GM21825 (cell line): ENCODE results near the gene CCL5.

ENCODE experiments used
- ATAC-seq: cut with Tn5 transposase; IDR thresholded peaks from one replicate; pipeline ENCODE4 v1.9.1; 2021; ENCODE audit warnings: mild to moderate bottlenecking, moderate library complexity; ENCODE audit not compliant: unreplicated experiment

Gene CCL5

DNA sequence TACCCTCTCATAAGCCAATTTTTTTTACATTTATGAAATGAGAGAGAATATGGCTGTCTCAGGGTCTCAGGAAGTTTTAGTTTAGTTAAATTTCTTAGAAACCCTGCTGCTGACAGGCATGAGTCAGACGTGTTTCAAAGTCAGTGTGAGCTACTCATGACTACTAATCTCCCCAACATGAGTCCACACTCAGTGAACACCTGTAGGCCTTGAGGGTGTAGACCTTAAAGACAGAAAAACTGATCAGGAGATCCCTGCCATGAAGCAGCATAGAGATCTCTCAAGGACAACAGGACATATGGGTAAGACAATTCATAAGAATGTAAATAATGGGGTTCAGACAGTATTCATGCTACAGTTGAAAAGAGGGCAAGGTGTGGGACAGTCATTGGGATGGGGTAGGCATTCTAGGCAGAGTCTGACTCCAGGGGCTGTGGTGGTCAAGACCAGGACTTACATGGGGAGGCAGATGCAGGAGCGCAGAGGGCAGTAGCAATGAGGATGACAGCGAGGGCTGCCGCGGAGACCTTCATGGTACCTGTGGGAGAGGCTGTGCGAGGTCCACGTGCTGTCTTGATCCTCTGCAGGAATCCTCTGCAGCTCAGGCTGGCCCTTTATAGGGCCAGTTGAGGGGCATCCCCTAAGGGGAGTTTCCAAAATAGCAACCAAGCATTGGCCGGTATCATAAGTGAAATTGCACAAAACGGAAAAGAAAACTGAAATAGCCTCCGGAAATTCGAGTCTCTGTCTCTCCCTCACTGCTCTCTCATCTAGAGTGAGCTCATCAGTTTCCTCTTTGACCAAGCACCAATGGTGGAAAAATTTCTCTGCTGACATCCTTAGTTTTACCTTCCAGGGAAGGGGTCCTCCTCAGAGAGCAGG, at the start of gene CCL5:
Gene CCL5 (minus strand): TSS at position 588 of the 882 bp plus-strand sequence.
- ATAC-seq: peak; percentile 85

DNA sequence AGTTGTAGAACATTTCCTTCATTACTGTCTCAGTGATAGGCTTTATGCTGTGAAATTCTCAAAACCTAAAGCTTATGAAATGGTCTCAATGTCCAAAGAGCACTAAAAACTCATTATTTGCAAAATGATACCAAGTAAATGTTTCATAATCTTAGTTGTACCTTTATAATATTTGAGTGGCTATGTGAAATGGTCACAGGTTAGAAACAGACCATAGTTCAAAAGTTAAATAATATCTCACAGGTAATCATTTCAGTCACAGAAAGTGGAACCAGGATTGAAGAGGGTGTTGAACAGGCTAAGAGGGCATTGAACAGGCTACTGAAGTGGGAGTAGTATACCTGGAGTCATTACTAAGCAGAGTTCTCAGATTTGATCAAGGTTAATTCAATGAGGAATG, 47.6 kb upstream of the CCL5 start:
- ATAC-seq: no peak

DNA sequence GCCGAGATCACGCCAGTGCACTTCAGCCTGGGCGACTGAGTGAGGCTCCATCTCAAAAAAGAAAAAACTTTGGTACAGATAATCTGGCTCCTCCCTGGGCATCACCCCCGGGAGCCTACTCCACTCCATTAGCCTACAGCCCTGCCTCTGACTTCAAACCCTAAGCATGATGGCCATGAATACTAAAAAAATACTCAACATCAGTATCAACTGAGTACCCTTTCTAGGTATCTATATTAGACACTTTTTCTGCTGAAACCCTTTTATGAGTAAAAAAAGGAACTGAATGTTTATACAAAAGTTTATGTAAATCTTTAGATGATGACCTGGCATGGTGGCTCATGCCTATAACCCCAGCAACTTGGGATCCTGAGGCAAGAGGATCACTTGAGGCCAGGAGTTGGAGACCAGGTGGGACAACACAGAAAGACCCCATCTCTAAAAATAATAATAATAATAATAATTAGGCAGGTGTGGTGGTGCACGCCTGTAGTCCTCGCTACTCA, 43.5 kb upstream of the CCL5 start:
- ATAC-seq: no peak

DNA sequence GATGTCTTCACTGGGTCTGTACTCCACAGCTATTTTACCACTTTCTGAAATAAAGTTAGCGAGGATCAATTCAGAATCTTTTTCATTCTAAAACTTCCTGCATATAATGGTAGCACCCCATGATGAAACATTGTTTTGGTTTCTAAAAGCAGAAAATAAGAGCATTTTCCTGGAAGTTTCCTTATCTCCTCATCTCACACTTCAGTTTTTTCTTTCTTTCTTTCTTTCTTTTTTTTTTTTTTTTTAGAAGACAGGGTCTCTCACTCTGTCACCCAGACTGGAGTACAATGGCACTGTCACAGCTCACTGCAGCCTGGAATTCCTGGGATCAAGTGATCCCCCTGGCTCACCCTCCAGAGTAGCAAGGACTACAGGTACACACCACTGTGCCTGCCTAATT, 40.1 kb upstream of the CCL5 start:
- ATAC-seq: no peak

DNA sequence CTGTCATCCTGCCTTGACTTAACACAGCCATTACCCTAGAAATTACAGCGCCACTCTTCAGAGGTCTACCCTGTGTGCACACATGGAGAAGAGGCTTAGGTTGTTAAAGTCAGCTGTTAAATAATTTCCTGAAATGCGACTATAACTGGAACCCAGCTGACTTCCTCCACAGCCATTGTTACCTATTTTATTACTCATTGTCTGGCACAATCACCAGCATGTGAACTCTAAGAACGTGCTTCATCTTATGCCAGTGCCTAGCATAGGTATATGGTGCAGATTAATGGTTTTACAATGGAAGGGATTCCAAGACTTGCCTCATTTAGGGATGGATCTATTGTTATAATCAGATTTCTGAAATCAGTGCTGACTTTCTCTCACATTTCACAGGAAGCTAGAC, 38.5 kb upstream of the CCL5 start:
- no peak for ATAC-seq

DNA sequence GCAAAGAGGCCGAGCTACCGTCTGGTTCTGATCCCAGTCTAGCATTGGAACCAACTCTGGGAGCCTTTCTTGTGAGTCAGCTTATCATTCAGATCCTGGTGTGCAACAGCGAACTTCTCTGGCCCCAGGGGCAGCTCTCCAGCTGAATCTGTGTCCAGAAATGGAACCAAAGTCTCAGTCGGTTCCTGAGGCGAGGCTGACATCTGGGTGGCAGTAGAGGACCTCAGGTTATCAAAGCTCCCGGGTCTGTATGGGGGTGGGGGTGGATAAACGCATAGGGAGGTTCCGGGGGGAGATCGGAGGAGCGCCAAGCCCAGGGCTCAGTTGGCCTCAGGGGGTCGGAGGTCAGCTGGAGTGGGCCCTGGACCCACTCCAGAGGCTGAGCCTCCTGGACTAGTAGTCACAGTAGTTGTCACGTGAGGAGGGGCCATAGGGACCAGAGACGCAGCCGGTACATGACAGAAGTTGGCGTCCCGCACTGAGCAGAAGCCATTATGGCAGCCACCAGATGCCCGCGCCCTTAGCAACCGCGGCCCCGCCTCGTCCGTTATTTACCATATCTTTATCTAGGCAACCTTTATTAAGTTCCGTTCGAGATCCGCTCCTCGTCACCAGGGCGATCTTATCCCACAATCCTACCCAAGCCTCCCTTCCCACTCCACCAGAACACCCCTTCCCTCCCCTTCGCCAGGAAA, 37.5 kb upstream of the CCL5 start:
- ATAC-seq: no peak

DNA sequence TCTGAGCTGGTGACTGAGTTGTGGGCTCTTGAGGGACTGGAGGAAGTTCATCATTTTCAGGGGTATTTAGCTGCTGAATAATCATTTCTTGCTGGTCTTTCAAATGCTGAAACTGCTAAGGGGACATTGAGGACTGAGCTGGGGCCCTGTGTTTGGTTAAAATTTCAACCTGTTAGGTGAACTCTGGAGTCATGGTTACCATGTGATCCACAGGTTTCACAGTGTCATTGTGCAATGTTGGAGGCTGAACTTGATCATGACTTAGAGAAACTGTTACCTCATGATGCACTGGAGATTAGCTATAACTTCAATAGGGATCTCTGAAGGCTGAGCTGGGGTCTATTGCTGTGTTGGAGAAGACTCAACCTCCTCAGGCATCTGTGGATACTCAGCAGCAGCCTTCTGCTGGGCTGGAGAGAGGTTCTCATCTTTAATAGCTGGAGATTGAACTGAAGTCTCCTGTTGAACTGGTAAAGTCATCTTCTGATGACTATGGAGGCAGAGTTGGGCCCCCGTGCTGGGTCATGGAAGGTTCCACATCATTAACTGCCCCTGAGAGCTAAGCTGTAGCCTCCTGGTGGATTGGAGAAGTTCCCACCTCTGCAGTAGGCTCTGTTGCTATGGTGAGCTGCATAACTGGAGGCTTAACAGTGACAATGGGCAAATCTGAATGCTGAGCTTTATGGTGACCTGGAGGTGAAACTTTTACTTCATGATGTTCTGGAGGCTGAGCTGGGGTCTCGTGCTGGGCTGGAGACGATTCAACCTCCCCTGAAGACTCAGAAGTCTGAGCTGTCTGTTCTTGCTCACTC, 35.2 kb upstream of the CCL5 start:
- ATAC-seq: no peak

DNA sequence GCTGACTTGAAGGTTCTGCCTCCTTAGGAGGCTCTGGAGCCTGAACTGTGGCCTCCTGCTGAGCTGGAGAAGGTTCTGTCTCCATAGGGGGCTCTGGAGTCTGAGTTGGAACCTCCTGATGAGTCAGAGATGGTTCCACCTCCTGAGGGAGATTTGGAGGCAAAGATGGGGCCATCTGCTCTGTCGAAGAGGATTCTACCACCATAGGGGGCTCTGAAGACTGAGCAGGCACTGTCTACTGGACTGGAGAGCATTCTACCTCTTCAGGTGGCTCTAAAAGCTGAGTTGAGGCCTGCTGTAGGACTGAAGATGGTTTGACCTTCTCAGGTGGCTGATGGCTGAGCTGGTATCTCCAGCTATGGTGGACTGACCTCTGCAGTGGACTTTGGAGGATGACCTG, 34.2 kb upstream of the CCL5 start:
- ATAC-seq: no peak

DNA sequence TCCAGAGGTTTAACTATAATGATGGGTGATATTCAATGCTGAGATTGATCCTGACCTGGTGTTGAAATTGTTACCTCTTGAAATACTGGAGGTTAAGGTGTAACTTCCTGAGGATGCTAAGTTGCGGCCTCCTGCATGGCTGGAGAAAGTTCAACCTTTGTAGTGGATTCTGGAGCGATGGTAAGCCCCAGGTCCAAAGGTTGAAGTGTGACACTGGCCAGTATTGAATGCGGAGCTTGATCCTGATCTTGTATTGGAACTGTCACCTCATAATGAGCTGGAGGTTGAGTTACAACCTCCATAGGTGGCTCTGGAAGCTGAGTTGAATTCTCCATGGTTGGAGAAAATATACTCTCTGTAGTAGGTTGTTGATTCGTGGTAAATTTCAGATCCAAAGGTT, 33.4 kb upstream of the CCL5 start:
- no peak for ATAC-seq

DNA sequence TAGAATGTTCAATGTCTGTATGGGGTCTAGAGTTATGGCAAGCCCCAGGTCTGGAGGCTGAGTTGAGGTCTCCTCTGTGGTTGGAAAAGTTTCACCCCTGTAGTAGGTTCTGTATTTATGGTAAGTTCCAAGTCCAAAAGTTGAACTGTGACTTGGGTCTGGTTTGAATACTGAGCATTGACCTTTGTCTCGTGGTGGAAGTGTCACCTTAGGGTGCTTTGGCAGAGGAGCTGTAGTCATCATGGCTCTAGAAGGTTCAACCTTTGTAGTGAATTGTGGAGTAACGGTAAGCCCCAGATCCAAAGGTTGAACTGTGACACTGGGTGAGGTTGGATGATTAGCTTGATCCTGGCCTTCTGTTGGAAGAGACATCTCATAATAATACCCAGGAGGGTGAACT, 32.8 kb upstream of the CCL5 start:
- ATAC-seq: no peak

DNA sequence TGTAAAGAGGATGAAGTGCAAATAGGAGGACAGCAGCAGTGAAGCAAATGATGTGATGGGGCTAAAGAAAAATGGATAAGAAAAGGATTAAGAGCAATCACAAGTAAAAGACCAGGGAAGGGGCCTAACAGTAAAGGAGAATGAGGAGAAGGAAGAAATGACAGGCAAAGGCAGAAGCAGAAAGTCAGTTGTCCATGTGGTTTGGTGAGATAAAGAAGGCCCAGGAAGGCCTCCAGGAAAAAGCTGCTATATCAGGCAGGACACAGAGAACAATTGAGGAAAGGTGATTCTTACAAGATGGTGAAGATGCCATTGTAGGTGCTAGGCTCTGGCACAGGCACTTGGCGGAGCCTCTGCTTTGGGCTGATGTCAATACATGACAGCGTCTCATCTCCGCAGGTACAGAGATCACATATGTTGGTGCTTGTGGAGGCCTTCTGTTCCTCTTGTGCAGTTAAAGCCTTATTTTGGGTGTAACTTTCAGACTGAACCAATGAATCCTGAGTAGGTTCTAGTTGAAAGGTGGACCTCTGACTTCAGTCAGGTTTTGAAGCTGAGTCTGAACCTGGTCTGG, 32.3 kb upstream of the CCL5 start:
- no peak for ATAC-seq

DNA sequence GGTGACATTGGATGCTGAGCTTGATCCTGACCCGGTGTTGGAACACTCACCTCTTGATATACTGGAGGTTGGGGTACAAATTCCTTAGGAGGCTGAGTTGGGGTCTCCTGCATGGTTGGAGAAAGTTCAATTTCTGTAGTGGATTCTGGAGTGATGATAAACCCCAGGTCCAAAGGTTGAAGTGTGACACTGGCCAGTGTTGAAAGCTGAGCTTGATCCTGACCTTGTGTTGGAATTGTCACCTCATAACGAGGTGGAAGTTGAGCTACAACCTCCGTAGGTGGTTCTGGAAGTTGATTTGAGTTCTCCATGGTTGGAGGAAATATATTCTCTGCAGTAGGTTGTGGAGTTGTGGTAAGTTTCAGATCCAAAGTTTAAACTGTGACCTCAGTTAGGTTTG, 29.2 kb upstream of the CCL5 start:
- ATAC-seq: no peak

DNA sequence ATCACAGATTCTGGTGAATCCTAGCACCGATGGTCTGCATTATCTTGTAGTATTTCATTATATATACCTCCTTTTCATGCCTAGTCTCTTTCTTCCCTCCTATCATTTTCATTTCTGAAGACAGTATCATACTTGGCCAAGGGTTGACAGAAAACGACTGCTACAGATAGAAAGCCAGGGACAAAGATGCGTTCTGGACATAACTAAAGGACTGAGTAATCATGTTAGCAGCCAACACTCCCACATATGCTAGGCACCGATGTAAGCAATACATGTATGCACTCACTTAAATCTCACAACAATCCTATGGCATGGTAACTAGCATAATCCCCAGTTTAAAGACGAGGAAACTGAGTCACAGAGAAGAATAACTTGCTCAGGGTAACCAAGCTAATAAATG, 27.5 kb upstream of the CCL5 start:
- no peak for ATAC-seq

DNA sequence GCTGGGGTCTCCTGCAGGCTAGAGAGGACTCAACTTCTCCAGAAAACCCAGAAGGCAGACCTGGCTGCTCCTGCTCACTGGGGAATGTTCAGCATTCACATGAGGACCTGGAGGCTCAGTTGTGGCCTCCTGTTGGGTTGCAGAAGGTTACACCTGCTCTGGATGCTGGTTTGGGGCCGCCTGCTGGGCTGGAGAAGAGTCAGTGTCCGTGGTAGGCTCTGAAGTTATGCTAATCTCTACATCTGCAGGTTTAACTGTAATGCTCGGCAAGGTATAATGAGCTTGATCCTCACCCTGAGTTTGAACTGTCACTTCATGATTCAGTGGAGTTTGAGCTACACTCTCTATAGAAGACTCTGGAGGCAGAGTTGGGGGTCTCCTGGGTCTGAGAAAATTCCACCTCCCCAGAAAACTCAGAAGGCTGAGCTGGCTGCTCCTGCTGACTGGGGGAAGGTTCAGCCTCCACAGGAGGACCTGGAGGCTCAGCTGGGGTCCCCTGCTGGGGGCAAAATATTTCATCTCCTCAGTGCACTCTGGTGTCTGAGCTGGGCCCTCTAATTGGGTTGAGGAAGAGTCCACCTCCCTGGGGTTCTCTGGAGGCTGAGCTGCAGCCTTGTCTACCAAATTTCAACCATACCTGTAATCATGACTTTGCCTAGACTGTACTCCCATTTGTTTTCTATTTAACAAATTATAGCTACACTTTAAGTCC, 26.9 kb upstream of the CCL5 start:
- ATAC-seq: no peak

DNA sequence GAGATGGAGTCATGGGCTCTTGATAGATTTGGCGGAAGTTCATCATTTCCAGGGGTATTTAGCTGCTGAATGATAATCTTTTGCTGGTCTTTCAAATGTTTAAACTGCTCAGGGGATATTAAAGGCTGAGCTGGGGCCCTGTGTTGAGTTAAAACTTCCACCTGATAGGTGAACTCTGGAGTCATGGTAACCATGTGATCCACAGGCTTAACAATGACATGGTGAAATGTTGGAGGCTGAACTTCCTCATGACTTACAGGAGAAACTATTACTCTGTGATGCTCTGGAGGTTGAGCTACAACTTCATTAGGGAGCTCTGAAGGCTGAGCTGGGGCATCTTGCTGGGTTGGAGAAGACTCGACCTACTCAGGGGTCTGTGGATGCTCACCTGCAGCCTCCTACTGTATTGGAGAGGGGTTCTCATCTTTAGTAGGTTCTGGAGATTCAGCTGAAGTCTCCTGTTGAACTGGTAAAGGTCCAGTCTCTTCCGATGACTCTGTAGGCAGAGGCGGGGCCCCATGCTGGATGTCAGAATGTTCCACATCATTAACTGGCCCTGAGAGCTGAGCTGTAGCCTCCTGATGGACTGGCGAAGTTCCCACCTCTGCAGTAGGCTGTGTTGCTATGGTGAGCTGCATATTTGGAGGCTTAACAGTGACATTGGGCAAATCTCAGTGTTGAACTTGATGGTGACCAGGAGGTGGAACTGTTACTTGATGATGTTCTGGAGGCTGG, 26.2 kb upstream of the CCL5 start:
- ATAC-seq: no peak

DNA sequence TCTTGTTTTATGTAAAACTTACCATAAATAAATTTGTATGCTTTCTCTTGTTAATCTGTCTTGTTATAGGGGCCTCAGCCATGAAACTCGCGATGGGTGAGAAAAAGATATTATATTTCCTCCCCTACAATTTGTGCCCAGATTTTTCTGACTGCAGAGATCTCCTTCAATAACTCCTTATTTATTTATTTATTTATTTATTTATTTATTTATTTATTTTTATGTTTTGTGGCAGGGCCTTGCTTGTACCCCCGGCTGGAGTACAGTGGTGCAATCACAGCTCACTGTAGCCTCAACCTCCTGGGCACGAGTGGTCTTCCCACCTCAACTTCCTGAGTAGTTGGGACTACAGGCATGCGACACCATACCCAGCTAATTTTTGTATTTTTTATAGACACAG, 23.3 kb upstream of the CCL5 start:
- ATAC-seq: no peak

DNA sequence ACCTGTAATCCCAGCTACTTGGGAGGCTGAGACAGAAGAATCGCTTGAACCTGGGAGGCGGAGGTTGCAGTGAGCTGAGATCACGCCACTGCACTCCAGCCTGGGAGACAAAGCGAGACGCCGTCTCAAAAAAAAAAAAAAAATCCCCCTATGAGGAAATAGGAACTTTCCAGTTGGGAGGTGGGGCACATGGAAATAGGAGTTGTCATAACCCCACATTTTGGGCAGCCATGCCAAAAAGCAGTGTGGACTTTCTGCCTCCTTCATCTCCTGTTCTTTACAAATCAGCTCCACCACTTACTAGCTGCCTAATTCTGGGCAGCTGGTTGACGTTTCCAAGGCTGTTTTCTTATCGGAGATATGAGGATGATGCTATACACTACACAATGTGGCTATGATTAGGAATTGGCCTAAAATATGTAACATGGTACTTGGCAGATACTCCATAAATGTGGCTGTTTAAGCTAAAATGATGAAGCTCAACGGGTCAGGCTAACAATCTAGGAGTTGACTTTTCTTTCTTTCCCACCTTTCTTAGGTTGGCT, 21.5 kb upstream of the CCL5 start:
- ATAC-seq: no peak

DNA sequence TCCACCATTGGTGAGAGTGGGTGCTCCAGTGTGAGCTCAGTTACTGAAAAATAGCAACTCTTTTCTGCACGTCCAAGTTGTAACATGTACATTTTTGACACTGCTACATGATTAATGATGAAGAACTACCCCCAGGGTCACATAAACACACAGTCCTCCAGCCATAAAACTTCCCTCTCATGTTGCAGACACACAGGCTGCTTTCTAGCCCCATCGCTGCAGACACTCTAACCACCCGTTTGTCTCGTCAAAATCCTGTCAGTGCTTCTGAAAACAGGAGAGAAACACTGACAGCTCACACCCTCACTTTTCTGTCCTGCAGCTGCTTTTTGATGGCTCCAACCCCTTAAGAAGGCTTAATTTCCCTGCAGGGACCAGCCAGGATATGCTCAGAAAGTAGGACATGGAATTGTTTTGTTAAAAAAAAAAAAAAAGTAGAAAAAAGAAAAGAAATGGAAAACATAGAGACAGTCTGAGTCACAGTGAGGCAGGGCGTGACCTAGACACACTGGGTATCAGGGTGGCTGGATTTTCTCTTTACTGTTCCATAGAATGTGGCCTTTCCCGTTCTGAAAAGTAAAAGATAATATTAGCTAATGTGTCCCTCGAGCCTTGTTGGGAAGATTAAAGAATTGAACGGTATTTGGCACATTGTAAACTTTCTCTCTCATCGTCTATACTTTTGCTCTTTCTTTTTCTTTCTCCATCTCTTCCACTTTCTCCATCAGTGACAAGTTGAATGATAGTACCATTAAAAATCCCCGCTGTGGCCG, 20.7 kb upstream of the CCL5 start:
- no peak for ATAC-seq

DNA sequence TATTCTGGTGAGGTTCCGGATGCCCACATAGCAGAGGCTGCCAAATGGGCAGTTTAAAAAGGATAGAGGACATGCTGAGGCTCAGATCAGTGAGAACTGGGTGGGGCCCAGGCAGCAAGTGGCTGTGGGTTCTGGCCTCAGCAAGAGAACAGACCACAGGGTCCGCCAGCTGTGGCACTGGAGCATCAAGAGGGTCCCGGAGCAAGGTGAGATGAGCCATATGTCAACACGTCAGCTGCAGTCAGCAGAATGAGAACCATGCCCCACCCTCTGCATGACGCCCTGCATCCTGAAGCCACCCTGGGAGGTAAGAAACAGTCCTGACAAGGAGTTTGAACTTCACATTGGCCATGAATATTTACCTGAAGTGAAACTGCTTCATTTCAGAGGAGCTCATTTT, 20.1 kb upstream of the CCL5 start:
- ATAC-seq: no peak
